WI38 (cell line): ENCODE measurements around the gene CLASP2.

Experiments
- H3K4me3 ChIP-seq: 2 replicates; pipeline ENCODE4 v1.5.1; 2011; ENCODE audit warnings: low read depth, mild to moderate bottlenecking, control low read depth, low read length
- TF ChIP-seq, protein P1 (sequence below): IDR thresholded peaks from 2 replicates; pipeline ENCODE4 v1.5.1; 2012; ENCODE audit warnings: low read depth, mild to moderate bottlenecking, control low read depth, low read length

The CLASP2 gene

DNA sequence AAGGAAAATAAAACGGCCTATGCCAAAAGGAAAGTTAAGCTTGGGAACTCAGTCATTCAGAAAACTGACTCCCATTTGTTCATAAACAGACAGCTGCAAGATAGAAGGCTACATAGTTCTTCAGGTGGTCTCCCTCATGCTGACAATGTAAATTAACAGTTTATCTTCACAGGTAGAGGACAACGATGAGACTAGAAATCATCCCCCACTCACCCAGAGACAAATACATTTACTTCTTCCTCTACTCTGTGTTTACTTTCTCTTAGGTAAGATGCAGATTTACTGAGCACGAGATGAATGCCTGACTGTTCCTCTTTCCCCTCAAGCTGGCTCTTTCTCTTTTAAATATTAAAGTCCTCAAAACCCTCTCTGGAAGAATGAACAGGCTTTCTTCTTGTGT, 160.2 kb downstream of the CLASP2 start:
- H3K4me3 ChIP-seq, result no peak overlapping the region
- TF ChIP-seq, protein P1, sequence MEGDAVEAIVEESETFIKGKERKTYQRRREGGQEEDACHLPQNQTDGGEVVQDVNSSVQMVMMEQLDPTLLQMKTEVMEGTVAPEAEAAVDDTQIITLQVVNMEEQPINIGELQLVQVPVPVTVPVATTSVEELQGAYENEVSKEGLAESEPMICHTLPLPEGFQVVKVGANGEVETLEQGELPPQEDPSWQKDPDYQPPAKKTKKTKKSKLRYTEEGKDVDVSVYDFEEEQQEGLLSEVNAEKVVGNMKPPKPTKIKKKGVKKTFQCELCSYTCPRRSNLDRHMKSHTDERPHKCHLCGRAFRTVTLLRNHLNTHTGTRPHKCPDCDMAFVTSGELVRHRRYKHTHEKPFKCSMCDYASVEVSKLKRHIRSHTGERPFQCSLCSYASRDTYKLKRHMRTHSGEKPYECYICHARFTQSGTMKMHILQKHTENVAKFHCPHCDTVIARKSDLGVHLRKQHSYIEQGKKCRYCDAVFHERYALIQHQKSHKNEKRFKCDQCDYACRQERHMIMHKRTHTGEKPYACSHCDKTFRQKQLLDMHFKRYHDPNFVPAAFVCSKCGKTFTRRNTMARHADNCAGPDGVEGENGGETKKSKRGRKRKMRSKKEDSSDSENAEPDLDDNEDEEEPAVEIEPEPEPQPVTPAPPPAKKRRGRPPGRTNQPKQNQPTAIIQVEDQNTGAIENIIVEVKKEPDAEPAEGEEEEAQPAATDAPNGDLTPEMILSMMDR, result no peak

DNA sequence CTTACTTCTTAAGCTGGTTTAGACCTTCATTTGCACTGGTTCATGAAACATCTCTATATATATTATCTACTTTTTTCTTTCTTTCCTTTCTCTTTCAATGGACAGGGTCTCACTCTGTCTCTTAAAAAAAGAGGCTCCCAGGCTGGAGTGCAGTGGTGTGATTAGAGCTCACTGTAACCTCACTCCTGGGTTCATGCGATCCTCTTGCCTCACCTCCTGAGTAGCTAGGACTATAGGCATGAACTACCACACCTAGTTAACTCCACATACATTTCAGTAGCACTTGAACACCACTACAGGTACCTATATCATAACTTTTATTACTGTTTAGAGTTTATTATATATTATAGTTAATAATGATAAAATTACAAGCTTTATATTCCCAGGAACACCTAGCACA, 160.8 kb downstream of the CLASP2 start:
- TF ChIP-seq, protein P1, result no peak
- H3K4me3 ChIP-seq, result no peak overlapping the region

DNA sequence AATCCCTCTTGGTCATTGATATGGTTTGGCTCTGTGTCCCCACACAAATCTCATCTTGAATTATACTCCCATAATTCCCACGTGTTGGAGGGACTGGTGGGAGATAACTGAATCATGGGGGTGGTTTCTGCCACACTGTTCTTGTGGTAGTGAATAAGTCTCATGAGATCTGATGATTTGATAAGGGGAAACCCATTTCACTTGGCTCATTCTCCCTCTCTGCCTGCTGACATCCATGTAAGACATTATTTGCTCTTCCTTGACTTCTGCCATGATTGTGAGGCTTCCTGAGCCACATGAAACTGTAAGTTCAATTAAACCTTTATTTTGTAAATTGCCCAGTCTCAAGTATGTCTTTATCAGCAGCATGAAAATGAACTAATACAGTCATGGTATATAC, 171.0 kb downstream of the CLASP2 start:
- TF ChIP-seq, protein P1, result no peak
- H3K4me3 ChIP-seq, result no peak overlapping the region

DNA sequence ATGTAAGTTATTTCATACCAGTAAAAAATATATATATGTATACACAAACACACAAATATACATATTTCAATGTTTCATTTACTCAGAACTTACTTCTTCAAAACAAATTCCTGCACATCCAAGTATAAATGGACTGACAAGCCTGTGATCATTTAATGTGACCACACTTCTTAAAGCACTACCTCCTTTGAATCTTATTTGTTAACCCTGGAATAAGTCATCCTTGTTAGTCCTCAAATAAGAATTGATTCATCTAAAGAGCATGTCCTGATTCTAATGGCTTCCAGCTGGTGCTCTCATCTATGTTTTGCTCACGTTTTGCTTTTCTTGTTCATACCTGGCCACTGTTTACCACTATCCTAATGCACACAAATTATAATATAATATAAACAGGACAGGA, 173.9 kb downstream of the CLASP2 start:
- TF ChIP-seq, protein P1, result no peak
- no peak overlapping the region for H3K4me3 ChIP-seq

DNA sequence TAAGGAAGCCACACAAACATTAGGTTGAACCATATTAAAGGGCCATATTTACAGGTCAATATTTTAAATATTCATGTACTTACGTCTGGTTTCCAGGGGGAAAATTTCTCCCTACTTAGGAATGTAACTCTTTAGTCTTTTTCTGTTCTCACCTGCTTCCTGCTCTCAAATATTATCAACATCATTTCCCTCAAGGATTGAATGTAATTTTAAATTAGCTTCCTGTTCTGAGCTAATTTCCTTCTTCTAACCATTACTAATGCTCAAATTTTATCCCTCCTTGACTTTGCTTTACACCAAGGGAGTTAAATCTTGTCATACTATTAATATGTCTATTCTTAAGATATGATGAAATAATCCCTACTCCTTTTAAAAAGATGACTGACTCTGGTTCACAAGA, 174.5 kb downstream of the CLASP2 start:
- H3K4me3 ChIP-seq, result no peak overlapping the region
- TF ChIP-seq, protein P1, result no peak

DNA sequence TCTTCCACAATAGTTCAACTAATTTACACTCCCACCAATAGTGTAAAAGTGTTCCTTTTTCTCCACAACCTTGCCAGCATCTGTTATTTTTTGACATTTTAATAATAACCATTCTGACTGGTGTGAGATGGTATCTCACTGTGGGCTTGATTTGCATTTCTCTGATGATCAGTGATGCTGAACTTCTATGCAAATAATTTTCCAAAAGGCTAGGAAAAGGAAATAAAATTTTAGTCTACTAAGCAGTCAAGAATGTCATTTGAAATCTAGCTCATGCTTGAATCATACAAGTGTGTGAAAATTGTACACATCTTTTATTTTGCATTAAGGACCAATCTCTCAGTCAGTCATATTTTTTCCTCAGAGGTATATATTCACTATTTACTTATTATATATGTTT, 176.1 kb downstream of the CLASP2 start:
- H3K4me3 ChIP-seq, result no peak overlapping the region
- TF ChIP-seq, protein P1, result no peak

DNA sequence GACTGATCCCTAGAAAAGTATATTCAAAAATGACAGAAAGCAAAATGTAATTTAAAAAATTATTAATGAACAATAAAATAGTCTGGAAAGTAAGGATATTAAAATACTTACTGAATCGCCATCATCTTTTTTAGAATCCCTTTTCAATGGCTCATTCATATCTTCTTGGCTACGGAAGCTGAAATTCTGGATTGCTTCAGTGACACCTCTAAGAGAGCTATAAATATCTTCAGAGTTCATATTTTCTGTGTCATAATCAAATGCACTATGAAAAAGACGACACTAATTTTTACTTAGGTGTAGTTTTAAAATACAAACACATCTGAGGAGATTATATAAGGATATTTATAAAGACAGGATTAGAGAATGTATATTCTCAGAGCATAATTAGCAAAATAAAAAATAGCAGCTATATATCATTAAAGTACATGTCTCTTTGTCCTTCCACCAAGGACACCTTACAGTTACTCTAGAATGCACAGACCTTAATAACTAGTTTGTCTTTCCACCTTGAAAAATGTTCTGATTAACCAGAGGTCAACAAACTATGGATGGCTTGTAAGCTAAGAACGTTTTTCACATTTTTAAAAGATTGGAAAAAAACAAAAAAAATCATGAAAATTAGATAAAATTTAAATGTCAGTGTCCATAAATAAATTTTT, 179.2 kb downstream of the CLASP2 start:
- H3K4me3 ChIP-seq, result no peak overlapping the region
- TF ChIP-seq, protein P1, result no peak
